Duodenal mucosa (tissue), 2 donors: ENCODE data around the gene ACVRL1.
A peak's percentile ranks its signal among the peaks of the same experiment; 100 is the strongest.

Source experiments
- H3K27ac ChIP-seq: one replicate; pipeline ENCODE4 v1.7.0; 2013; ENCODE audit warnings: low read depth, low read length
- H3K27me3 ChIP-seq, 2 donors: one replicate each; pipeline ENCODE4 v1.7.0; 2013; ENCODE audit warnings: low read length in 2 of 2, control low read depth in 1 of 2; ENCODE audit not compliant: insufficient read depth in 2 of 2, control insufficient read depth in 1 of 2
- H3K36me3 ChIP-seq, 2 donors: one replicate each; pipeline ENCODE4 v1.7.0; 2013; ENCODE audit warnings: low read length in 2 of 2, control low read depth in 1 of 2; ENCODE audit not compliant: insufficient read depth in 2 of 2, control insufficient read depth in 1 of 2
- H3K4me1 ChIP-seq, 2 donors: one replicate each; pipeline ENCODE4 v1.7.0; 2013; ENCODE audit warnings: low read length in 2 of 2, control low read depth in 1 of 2; ENCODE audit not compliant: insufficient read depth in 2 of 2, control insufficient read depth in 1 of 2
- H3K4me3 ChIP-seq, 2 donors: one replicate each; pipeline ENCODE4 v1.7.0; 2013; ENCODE audit warnings: low read length in 2 of 2, low read depth in 1 of 2
- H3K9ac ChIP-seq, 2 donors: one replicate each; pipeline ENCODE4 v1.7.0; 2013; ENCODE audit warnings: low read length in 2 of 2, low read depth in 1 of 2
- H3K9me3 ChIP-seq, 2 donors: one replicate each; pipeline ENCODE4 v1.7.0; 2013; ENCODE audit warnings: low read length in 2 of 2, control low read depth in 1 of 2; ENCODE audit not compliant: control insufficient read depth in 1 of 2

ACVRL1 gene

GRCh38 chr12:51941604-51942003 lies 34.3 kb downstream of the ACVRL1 start:
- no peak overlapping the region for H3K4me3 ChIP-seq
- H3K27ac ChIP-seq = no peak overlapping the region
- no peak overlapping the region for H3K9ac ChIP-seq

GRCh38 chr12:51942056-51942455 lies 34.8 kb downstream of the ACVRL1 start:
- H3K4me1 ChIP-seq = peaks cover 13 to 16% of the 10 kb centered on the region in 2 donors
- no peak overlapping the region for H3K27ac ChIP-seq
- H3K9ac ChIP-seq = no peak overlapping the region
- H3K27me3 ChIP-seq = peaks cover 0 to 3% of the 10 kb centered on the region in 2 donors
- H3K4me3 ChIP-seq = no peak overlapping the region
- H3K36me3 ChIP-seq = no peaks in the 10 kb centered on the region
- peaks cover 5 to 8% of the 10 kb centered on the region in 2 donors for H3K9me3 ChIP-seq

More at GRCh38 chr12:51941604-51942003, 34.3 kb downstream of the ACVRL1 start:
- Histone ChIP-seq H3K27me3 (peaks cover 0 to 3% of the 10 kb centered on the region in 2 donors), H3K4me1 (peaks cover 13 to 16% of the 10 kb centered on the region in 2 donors), H3K36me3 (no peaks in the 10 kb centered on the region), H3K9me3 (peaks cover 5 to 8% of the 10 kb centered on the region in 2 donors)

- peaks cover 0 to 3% of the 10 kb centered on the region in 2 donors for H3K27me3 ChIP-seq
- peaks cover 16 to 18% of the 10 kb centered on the region in 2 donors for H3K4me1 ChIP-seq
- H3K27ac ChIP-seq = no peak overlapping the region
- peaks cover 5 to 8% of the 10 kb centered on the region in 2 donors for H3K9me3 ChIP-seq
- no peak overlapping the region for H3K4me3 ChIP-seq
- no peak overlapping the region for H3K9ac ChIP-seq
- H3K36me3 ChIP-seq = no peaks in the 10 kb centered on the region
Measured at GRCh38 chr12:51942501-51943000, 35.2 kb downstream of the ACVRL1 start.

GRCh38 chr12:51943346-51943745 lies 36.0 kb downstream of the ACVRL1 start:
- peaks cover 16 to 20% of the 10 kb centered on the region in 2 donors for H3K4me1 ChIP-seq
- H3K4me3 ChIP-seq = no peak overlapping the region
- peaks cover 0 to 3% of the 10 kb centered on the region in 2 donors for H3K27me3 ChIP-seq
- peaks cover 5 to 8% of the 10 kb centered on the region in 2 donors for H3K9me3 ChIP-seq
- H3K9ac ChIP-seq = no peak overlapping the region
- no peaks in the 10 kb centered on the region for H3K36me3 ChIP-seq
- no peak overlapping the region for H3K27ac ChIP-seq

GRCh38 chr12:51944608-51945233 lies 37.4 kb downstream of the ACVRL1 start:
- Histone ChIP-seq H3K36me3 (no peaks in the 10 kb centered on the region), H3K4me3 (no peak overlapping the region)

GRCh38 chr12:51947246-51947996 lies 40.1 kb downstream of the ACVRL1 start:
- H3K9me3 ChIP-seq = peaks cover 5 to 8% of the 10 kb centered on the region in 2 donors
- peaks cover 0 to 7% of the 10 kb centered on the region in 2 donors for H3K4me1 ChIP-seq
- no peaks in the 10 kb centered on the region for H3K36me3 ChIP-seq
- no peak overlapping the region for H3K4me3 ChIP-seq
- no peaks in the 10 kb centered on the region for H3K27me3 ChIP-seq
- no peak overlapping the region for H3K27ac ChIP-seq
- H3K9ac ChIP-seq = no peak overlapping the region

More at GRCh38 chr12:51944608-51945233, 37.4 kb downstream of the ACVRL1 start:
- H3K9ac ChIP-seq = no peak overlapping the region
- H3K27ac ChIP-seq = no peak overlapping the region
- no peaks in the 10 kb centered on the region for H3K27me3 ChIP-seq
- H3K4me1 ChIP-seq = peaks cover 16 to 20% of the 10 kb centered on the region in 2 donors
- peaks cover 5 to 8% of the 10 kb centered on the region in 2 donors for H3K9me3 ChIP-seq

- Histone ChIP-seq H3K36me3 (no peaks in the 10 kb centered on the region), H3K27me3 (no peaks in the 10 kb centered on the region), H3K4me1 (peaks cover 0 to 7% of the 10 kb centered on the region in 2 donors), H3K4me3 (no peak overlapping the region), H3K9me3 (peaks cover 5 to 8% of the 10 kb centered on the region in 2 donors), H3K9ac (no peak overlapping the region), H3K27ac (no peak overlapping the region)
Measured at GRCh38 chr12:51948066-51948465, 40.8 kb downstream of the ACVRL1 start.

- Histone ChIP-seq H3K36me3 (no peaks in the 10 kb centered on the region), H3K4me3 (no peak overlapping the region), H3K27ac (no peak overlapping the region), H3K4me1 (peaks cover 5 to 20% of the 10 kb centered on the region in 2 donors), H3K27me3 (no peaks in the 10 kb centered on the region), H3K9me3 (peaks cover 1 to 7% of the 10 kb centered on the region in 2 donors), H3K9ac (no peak overlapping the region)
Measured at GRCh38 chr12:51949342-51950030, 42.2 kb downstream of the ACVRL1 start.

- no peak overlapping the region for H3K27ac ChIP-seq
- H3K9ac ChIP-seq = peak overlapping the region in 1 of 2 donors; percentile 81
Measured at GRCh38 chr12:51950682-51951198, 43.4 kb downstream of the ACVRL1 start.

More at GRCh38 chr12:51950682-51951198, 43.4 kb downstream of the ACVRL1 start:
- Histone ChIP-seq H3K27me3 (no peaks in the 10 kb centered on the region), H3K4me1 (peaks cover 17 to 32% of the 10 kb centered on the region in 2 donors), H3K9me3 (no peaks in the 10 kb centered on the region), H3K36me3 (no peaks in the 10 kb centered on the region), H3K4me3 (peak overlapping the region; percentile 62 to 81)
